HG02852 (cell line): ENCODE data around the gene ZG16.
"Not testable (repeated sequence)": the region's sequence is repeated elsewhere in the genome, so short reads cannot be mapped to it uniquely, and the experiment has no call there.

Source experiments
- ATAC-seq: cut with Tn5 transposase; IDR thresholded peaks from one replicate; pipeline ENCODE4 v1.9.1; 2021; ENCODE audit warnings: mild to moderate bottlenecking, moderate library complexity; ENCODE audit not compliant: unreplicated experiment

Gene ZG16

DNA sequence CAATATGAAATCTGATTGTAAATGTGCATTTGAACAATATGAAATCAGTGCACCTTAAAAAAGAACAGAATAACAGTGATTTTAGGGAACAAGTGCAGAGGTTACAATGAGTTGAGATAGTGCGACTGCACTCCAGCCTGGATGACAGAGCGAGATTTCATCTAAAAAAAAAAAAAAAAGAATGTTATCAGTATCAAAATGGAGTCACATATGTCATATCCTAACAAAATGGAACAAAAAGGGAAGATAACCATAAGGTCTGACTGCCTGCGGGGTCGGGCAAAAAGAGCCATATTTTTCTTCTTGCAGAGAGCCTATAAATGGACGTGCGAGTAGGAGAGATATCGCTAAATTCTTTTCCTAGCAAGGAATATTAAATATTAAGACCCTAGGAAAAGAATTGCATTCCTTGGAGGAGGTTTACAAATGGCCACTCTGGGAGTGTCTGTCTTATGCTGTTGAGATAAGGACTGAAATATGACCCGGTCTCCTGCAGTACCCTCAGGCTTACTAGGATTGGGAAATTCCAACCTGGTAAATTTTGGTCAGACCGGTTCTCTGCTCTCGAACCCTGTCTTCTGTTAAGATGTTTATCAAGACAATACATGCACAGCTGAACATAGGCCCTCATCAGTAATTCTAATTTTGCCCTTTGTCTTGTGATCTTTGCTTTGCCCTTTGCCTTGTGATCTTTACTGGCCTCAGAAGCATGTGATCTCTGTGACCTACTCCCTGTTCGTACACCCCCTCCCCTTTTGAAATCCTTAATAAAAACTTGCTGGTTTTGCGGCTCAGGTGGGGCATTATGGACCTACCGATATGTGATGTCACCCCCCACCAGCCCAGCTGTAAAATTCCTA, 5.3 kb downstream of the ZG16 start:
- ATAC-seq: not testable (repeated sequence)

DNA sequence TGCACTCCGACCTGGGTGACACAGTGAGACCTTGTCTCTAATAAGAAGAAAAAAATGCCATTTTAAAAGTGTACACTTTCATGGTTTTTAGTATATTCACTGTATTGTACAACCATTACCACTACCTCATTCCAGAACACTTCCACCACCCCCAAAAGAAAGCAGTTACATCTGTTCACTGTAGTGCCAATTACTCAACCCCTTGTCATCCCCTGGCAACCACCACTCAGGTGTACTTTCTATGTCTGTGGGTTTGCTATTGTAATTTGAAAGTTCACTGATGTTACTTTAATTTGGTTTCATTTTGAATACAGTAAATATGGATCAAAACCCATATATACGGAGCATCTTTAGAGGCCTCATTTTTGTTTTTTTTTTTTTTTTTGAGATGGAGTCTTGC, 6.1 kb downstream of the ZG16 start:
- no peak for ATAC-seq

DNA sequence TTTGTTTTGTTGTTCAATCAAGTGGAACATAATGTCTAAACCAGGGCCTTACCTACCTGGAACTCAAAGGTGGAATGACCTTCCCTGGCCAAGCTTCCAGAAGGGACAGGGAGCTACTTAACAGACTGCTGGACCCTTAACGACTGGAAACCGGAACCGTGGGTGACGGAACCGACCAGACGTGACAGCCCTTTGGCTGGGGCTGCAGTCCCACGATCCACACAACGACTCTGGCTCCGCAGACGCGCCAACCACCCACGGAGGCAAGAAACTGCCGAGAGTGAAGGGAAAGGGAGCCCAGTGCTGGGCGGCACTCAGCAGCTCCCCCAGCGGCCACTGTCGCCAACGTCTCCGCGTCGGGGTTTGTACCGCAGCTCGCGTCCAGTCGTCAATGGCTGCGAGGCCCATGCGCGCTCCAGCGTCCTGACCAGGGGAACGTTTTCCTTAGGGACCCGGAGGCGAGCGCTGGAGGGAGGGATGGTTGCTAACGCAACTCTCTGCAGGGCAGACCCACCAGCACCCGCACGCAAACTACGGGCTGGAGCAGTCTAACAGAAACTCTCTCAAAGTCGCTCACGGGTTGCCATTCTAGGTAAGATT, 6.9 kb downstream of the ZG16 start:
- ATAC-seq: no peak

DNA sequence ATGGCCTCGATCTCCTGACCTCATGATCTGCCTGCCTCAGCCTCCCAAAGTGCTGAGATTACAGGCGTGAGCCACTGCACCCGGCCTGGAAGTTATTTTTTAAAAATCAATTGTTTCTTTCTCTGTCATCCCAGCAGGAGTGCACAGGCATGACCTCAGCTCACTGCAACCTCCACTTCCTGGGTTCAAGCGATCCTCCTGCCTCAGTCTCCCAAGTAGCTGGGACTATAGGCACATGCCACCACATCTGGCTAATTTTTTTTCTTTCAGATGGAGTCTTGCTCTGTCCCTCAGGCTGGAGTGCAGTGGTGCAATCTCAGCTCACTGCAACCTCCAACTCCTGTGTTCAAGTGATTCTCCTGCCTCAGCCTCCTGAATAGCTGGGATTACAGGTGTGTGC, 9.1 kb downstream of the ZG16 start:
- ATAC-seq: not testable (repeated sequence)

DNA sequence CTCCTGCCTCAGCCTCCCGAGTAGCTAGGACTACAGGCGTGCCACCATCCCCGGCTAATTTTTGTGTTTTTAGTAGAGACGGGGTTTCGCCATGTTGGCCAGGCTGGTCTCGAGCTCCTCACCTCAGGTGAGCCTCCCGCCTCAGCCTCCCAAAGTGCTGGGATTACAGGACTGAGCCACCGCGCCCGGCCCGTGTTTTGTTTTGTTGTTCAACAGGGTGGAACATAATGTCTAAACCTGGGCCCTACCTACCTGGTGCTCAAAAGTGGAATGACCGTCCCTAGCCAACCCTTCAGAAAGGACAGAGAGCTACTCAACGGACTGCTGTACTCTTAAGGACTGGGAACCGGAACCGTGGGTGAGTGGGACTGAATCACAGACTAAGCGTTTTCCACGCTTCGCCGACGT, 11.7 kb downstream of the ZG16 start:
- no peak for ATAC-seq

DNA sequence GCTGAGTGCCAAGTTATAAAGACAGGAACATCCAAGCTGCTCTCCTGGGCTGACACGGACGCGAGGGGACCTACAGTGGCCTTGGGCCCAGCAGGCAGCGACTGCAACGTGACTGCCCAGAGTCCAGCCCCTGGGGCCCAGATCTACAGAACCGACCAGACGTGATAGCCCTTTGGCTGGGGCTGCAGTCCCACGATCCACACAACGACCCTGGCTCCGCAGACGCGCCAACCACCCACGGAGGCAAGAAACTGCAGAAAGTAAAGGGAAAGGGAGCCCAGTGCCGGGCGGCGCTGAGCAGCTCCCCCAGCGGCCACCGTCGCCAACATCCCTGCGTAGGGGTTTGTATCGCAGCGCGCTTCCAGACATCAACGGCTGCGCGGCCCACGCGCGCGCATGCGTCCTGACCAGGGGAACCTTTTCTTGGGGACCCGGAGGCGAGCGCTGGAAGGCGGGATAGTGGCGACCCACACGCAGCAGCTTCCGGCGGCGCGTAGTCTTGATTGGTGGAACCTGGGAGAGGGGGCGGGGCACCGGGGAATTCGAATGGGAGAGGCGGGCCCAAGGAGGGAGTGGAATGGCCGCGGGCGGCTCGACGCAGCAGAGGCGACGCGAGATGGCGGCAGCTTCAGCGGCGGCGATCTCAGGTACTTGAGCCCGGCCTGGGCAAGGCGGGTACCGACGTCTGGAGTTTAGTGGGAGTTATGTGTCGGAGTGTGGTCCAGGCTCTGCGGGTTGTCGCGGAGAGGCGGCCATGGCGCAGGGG, 12.3 kb downstream of the ZG16 start, which contains the start of gene KIF22:
Gene KIF22 (plus strand): TSS at position 569 of the 766 bp plus-strand sequence. CDS start 9 bp downstream, at position 578.
- peak; percentile 91 for ATAC-seq

DNA sequence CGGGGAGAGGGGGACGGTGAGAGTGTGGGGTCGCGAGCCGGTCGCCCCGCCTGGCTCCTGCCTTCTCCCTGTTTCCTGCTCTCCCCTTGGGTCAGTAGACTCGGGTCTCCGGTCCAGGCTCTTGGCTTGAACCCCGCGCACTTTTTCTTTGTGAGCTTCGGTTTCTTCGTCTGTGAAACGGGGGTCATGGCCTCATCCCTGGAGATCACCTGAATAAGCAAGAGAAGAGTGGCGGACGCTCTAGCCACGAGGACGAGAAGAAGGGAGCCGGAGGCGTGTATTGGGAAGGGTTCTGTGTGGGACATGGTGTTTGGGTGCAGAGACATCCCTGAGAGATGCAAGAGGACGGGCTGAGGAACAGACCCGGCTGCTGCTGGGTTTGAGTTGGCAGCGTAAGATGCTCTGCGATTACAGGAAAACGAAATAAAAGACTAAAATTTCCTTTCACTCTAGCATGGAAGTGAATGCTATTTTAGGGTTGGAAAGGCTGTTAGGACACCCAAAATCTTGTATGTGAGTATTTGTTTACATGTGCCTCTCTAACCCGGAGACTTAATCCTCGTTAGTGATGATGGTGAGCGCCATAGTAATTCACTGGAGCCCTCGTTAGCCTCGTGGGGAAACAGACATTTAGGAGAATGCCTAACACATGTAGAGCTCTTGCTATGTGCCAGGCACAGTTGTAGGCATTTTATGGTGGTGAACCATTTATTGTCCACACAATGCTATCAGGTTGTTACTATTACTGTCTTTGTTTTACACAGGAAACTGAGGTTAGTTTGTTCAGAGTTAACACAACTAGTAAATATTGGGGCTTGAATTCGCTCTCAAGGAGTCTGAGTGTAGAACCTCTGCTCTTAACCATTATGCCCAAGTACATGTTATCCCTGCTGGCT, 13.1 kb downstream of the ZG16 start:
- no peak for ATAC-seq

DNA sequence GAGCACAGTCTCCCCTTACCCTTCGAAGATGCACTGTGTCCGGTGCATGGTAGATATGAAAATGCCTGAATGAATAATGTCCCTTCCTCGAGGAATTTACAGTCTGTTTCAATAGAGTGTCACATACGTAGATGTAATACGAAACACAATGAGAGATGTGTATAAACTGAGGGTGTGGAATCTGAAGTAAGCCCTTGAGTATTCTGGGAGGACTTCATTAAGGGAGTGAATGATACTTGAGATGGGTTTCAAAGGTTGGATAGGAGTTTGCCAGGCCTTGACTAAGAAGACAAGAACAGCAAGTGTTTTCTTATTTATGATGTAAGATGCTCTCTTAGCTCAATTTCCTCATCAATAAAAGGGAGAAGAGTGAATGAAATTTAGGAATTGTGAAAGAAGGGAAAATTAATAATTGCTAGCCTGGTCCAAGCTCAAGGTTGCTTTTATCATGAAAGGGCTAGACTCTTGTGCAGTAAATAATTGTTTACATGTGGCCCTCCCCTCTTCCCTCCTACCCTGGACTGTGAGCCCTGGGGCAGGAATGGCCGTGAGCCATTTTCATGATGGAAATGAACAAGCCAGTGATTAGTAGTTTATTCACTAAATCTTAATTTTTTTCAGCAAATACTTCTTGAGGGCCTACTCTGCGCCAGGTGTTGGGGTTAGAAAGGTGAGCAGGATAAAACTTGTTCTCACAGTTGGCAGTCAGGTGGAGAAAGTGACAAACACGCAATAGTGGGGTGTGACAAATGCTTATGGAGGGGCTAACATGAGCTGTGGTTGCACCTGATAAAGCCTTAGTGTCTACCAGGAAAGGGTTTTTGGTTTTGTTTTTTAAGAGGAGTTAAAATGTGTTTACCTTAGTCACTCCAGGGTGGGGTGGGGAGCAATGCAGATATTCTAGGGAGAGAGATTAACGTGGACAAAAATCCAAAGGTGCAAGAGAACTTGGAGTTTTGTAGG, 14.1 kb downstream of the ZG16 start:
- no peak for ATAC-seq

DNA sequence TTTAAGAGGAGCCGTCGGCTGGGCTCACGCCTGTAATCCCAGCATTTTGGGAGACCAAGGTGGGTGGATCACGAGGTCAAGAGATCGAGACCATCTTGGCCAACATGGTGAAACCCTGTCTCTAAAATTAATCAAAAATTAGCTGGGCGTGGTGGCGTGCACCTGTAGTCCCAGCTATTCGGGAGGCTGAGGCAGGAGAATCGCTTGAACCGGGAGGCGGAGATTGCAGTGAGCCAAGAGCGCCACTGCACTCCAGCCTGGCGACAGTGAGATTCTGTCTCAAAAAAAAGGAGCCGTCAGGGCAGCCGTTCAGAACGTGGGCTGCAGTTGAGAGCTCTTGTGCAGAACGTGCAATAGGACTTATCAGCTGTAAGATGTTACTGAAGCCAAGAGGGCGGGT, 15.1 kb downstream of the ZG16 start:
- ATAC-seq: not testable (repeated sequence)

DNA sequence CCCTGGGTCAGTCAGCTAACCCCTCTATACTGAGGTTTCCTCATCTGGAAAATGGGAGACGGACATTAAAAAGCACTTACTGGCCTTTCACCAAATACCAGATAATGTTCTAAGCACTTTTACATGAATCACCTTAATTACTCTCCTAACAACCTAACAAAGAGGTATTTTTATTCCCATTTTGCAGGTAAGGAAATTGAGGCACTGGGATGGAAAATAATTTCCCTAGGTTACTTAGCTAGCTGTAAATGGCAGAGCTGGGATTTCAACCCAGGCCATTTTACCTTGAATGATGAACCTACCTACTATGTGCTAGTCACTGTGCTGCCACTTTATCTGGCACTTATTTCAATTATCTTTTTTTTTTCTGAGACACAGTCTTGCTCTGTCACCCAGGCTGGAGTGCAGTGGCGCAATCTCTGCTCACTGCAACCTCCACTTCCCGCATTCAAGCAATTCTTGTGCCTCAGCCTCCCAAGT, 16.2 kb downstream of the ZG16 start:
- ATAC-seq: no peak

DNA sequence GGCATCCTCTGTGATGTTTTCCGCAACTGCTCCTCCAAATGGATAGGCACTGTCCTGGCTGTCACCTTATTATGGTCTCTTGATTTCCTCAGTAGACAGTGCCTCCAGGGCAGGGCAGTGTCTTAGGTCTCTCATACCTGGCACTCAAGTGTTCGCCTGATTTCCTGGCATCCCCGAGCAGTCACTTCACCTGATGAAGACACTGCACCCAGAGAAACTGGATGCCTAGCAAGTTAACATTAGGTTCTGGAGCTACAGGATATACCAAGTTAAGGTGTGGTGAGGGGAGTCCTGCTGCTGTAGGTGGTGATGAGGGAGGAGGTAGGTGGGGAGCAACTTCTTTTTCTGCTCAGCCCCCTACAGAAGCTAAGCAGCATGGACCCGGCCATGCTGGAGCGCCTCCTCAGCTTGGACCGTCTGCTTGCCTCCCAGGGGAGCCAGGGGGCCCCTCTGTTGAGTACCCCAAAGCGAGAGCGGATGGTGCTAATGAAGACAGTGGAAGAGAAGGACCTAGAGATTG, 24.4 kb downstream of the ZG16 start:
- ATAC-seq: no peak

DNA sequence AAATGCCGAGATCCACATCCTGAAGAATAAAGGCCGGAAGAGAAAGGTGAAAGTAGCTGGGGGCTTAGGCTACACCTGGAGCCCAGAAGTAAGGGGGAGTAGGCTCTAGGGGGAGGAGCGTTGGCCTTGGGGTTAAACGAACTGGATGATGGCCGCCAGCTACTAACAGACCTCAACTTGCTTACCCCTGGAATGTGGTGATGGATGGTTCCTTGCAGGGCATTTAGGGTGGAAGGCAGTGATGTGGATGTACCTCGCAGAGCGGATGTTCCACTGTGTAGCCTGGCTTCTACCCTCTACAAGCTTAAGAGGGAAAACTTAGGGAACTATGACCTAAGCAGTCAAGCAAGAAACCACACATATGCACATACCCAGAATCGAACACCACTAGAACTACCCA, 26.0 kb downstream of the ZG16 start:
- ATAC-seq: no peak

DNA sequence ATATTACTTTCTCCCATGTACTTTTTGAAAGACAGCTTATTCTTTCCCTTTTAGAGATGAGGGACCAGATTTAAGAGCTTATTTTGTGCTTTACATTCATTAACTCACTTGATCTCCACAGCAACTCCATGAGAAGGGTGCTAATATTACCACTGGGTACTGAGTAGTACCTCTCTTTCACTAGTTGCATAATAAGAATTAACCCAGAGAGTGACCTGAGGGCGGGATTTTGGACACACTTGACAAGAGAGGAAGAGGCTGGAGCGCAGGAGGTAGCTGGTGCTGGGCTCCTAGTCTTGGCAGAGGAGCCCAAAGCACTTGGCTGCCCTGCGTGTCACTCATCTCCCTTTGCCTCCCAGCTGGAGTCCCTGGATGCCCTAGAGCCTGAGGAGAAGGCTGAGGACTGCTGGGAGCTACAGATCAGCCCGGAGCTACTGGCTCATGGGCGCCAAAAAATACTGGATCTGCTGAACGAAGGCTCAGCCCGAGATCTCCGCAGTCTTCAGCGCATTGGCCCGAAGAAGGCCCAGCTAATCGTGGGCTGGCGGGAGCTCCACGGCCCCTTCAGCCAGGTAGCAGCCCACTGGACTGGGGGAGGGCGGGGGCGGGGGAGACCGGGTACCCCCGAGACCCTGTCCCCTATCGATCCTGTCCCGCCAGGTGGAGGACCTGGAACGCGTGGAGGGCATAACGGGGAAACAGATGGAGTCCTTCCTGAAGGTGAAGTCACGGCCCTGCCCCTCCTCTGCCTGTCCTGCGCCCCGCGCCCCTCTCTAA, 26.6 kb downstream of the ZG16 start:
- ATAC-seq: no peak

DNA sequence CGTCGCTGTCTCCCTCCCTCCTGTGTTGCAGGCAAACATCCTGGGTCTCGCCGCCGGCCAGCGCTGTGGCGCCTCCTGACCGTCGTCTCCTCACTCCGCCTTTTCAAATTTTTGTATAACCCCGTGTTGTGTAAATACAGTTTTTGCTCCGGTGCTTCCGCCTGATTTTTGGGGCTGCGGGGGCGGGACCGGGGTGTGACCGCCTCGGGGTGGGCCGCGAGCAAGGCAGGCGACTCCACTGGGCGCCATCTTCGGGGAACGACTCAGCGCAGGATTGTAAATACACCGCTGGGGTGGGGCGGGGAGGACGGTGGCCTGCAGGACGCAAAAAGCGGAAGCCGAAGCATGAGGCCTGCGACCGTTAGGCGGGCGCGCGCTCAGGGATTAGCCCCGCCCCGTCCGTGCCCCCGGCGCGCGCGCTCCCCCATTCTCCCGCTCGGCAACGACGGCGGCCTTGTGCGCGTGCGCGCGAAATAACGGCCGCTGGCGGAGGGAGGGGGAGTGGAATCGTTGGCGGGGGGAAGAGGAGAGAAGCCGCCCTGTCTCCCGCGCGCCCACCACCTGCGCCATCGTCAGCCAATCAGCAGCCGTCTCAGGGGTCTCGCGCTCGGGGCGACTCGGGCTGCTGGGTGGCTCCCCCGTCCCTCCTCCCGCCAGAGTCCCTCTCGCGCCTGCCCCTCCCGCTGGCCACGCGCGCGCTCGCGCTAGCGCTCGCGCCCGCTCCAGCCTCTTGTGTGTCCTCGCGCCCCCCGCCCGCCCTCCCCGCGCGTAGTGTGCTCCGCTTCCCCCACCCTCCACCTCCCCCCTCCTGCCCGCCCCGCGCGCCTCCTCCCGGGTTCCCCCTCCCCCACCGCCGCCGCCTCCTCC, 27.4 kb downstream of the ZG16 start:
- ATAC-seq: peak; percentile 50

DNA sequence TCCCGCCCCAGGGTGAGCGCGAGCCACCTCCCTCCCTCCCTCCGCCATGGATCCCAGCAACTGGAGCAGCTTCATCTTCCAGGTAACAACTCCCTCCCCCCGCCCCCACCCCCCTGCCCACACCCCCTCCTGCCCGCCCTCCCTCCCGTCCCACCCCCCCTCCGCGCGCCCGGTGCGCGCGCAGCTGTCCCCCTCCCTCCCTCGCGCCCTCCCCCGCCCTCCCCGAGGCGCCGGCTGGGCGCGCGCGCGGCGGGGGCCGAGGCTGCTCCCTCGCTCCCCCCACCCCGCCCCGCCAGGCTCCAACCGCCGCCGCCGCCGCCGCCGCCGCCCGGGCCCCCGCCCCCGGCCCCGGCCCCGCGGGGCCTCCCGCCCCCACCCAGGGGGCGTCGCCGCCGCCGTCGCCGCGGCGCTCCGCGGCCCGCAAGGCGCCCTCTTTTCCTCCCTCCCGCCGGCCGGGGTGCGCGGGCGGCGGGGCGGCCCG, 28.1 kb downstream of the ZG16 start, which contains the start of gene MAZ:
Gene MAZ (plus strand): TSS at position 431 of the 481 bp plus-strand sequence. CDS start 173 bp downstream, outside the sequence.
- ATAC-seq: no peak

DNA sequence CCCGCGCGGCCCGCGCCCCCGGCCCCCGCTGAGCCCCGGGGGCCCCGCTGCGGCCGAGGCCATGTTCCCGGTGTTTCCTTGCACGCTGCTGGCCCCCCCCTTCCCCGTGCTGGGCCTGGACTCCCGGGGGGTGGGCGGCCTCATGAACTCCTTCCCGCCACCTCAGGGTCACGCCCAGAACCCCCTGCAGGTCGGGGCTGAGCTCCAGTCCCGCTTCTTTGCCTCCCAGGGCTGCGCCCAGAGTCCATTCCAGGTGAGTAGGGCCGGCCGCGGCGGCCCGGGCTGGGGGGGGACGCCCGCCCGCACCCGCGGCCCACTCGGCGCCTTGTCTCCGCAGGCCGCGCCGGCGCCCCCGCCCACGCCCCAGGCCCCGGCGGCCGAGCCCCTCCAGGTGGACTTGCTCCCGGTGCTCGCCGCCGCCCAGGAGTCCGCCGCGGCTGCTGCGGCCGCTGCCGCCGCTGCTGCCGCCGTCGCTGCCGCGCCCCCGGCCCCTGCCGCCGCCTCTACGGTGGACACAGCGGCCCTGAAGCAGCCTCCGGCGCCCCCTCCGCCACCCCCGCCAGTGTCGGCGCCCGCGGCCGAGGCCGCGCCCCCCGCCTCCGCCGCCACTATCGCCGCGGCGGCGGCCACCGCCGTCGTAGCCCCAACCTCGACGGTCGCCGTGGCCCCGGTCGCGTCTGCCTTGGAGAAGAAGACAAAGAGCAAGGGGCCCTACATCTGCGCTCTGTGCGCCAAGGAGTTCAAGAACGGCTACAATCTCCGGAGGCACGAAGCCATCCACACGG, 28.8 kb downstream of the ZG16 start:
- no peak for ATAC-seq
